ENCODE results near the gene SUMO3. TPM values are rescaled to one million over a fixed set of nuclear protein-coding genes. Genes with fewer than 3 reads are reported as not detected.

SUMO3 gene
- total and polyA plus RNA-seq, 12 donors: 21.1 to 92.3 (median 72.1) TPM

GRCh38 chr21:44814498-44815023 is 3.3 kb downstream of the SUMO3 start:
- H3K27me3 ChIP-seq: no peaks in the 10 kb centered on the region
- no peak overlapping the region for H3K27ac ChIP-seq
- 84 to 90% (median 88%) methylated on average over 11 of the region's 11 CpGs for WGBS, 4 donors
- DNase-seq: no peak
- peaks cover 0 to 22% of the 10 kb centered on the region in 2 donors for H3K36me3 ChIP-seq (replicated peaks in 1 of 2)
- H3K4me1 ChIP-seq (replicated peaks in 1 of 2): peaks cover 8 to 14% of the 10 kb centered on the region in 2 donors
- H3K4me3 ChIP-seq: no peak overlapping the region
- TF ChIP-seq, protein P1, sequence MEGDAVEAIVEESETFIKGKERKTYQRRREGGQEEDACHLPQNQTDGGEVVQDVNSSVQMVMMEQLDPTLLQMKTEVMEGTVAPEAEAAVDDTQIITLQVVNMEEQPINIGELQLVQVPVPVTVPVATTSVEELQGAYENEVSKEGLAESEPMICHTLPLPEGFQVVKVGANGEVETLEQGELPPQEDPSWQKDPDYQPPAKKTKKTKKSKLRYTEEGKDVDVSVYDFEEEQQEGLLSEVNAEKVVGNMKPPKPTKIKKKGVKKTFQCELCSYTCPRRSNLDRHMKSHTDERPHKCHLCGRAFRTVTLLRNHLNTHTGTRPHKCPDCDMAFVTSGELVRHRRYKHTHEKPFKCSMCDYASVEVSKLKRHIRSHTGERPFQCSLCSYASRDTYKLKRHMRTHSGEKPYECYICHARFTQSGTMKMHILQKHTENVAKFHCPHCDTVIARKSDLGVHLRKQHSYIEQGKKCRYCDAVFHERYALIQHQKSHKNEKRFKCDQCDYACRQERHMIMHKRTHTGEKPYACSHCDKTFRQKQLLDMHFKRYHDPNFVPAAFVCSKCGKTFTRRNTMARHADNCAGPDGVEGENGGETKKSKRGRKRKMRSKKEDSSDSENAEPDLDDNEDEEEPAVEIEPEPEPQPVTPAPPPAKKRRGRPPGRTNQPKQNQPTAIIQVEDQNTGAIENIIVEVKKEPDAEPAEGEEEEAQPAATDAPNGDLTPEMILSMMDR (IDR thresholded peaks at IDR 0.05): no peak
- no peak for TF ChIP-seq POLR2A (IDR thresholded peaks at IDR 0.05)
- H3K9me3 ChIP-seq (replicated peaks in 1 of 3): no peaks in the 10 kb centered on the region
- intact Hi-C loops (cut with DNase I): loop anchor here in 1 of 2 donors (5.0 kb wide), 1 partner anchor 58 kb away; the partner anchor contains the start of gene PTTG1IP

DNA sequence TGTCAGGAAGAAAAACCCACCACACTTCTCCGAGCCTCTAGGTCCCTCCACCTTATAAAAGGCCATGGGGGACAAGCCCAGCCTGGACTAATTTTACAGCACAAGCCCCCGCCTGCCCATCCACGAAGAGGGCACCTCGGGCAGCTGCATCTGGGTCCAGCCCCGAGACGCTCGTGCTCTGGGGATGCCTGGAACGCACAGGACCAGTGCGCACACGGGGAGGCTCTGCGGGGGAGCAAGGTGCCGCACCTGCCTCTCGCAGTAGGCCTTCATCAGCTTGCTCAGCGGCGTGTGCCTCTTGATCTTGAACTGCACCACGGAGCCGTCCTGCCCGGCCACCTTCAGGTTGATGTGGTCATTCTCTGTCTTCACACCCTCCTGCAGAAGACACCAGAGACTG is 4.1 kb downstream of the SUMO3 start:
- Histone ChIP-seq H3K27me3 (no peaks in the 10 kb centered on the region), H3K27ac (no peak overlapping the region), H3K4me1 (replicated peaks in 1 of 2) (peaks cover 8 to 14% of the 10 kb centered on the region in 2 donors), H3K36me3 (replicated peaks in 1 of 2) (peaks cover 0 to 31% of the 10 kb centered on the region in 2 donors), H3K9me3 (replicated peaks in 1 of 3) (no peaks in the 10 kb centered on the region), H3K4me3 (no peak overlapping the region)
- WGBS, 4 donors: 93 to 98% (median 94%) methylated on average over 6 to 18 of the region's 18 CpGs
- TF ChIP-seq POLR2A (IDR thresholded peaks at IDR 0.05): no peak
- TF ChIP-seq, protein P1 (IDR thresholded peaks at IDR 0.05): no peak
- intact Hi-C loops (cut with DNase I): no loop called here
- no peak for DNase-seq

DNA sequence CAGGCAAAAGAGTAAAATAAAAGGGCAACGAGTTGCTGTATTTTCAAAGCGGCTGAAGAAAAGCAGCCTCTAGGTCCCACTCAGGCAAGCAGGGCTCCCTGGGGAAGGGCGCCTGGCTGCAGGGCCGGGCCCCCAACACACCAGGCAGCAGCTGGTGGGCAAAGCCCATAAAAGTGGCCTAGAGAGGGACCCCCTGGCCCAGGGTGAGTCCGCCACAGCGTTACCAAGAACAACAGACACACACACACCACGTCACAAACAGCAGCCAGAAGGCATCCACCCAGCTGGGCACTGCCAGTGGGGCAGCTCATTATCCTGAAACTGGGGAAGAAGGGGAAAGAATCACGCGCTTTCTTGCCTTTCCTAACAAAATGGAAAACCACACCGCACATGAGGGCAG is 4.7 kb downstream of the SUMO3 start:
- H3K27ac ChIP-seq: no peak overlapping the region
- DNase-seq: no peak
- intact Hi-C loops (cut with DNase I): no loop called here
- peaks cover 8 to 14% of the 10 kb centered on the region in 2 donors for H3K4me1 ChIP-seq (replicated peaks in 1 of 2)
- no peaks in the 10 kb centered on the region for H3K9me3 ChIP-seq (replicated peaks in 1 of 3)
- no peaks in the 10 kb centered on the region for H3K27me3 ChIP-seq
- H3K4me3 ChIP-seq: no peak overlapping the region
- 91 to 94% (median 93%) methylated on average over 8 to 10 of the region's 10 CpGs for WGBS, 4 donors
- TF ChIP-seq POLR2A (IDR thresholded peaks at IDR 0.05): no peak
- TF ChIP-seq, protein P1 (IDR thresholded peaks at IDR 0.05): no peak
- peaks cover 0 to 36% of the 10 kb centered on the region in 2 donors for H3K36me3 ChIP-seq (replicated peaks in 1 of 2)

GRCh38 chr21:44812640-44813039 is 5.2 kb downstream of the SUMO3 start:
- intact Hi-C loops (cut with DNase I): no loop called here
- H3K4me3 ChIP-seq: no peak overlapping the region
- no peaks in the 10 kb centered on the region for H3K9me3 ChIP-seq (replicated peaks in 1 of 3)
- no peaks in the 10 kb centered on the region for H3K27me3 ChIP-seq
- WGBS, 4 donors: 92 to 95% (median 93%) methylated on average over 12 to 14 of the region's 14 CpGs
- TF ChIP-seq, protein P1 (IDR thresholded peaks at IDR 0.05): no peak
- no peak for TF ChIP-seq POLR2A (IDR thresholded peaks at IDR 0.05)
- peaks cover 8 to 14% of the 10 kb centered on the region in 2 donors for H3K4me1 ChIP-seq (replicated peaks in 1 of 2)
- no peak overlapping the region for H3K27ac ChIP-seq
- H3K36me3 ChIP-seq (replicated peaks in 1 of 2): peaks cover 0 to 41% of the 10 kb centered on the region in 2 donors
- no peak for DNase-seq
